AG10803 (cell line): ENCODE measurements around the gene SRGAP1.

Experiments
- DNase-seq: peaks from one replicate; pipeline ENCODE4 v3.0.0; 2010; ENCODE audit warnings: low read depth
- H3K4me3 ChIP-seq: 2 replicates; pipeline ENCODE4 v1.5.1; 2011; ENCODE audit warnings: mild to moderate bottlenecking, low read length, control low read depth
- TF ChIP-seq, protein P1 (sequence below): conservative IDR thresholded peaks from 2 replicates; pipeline ENCODE4 v1.5.1; 2011; ENCODE audit warnings: mild to moderate bottlenecking, low read length, control low read depth, inconsistent platforms

Gene SRGAP1

GRCh38 chr12:63917864-63918799, 73.6 kb downstream of the SRGAP1 start:
- DNase-seq: peak; percentile 99
- TF ChIP-seq, protein P1, sequence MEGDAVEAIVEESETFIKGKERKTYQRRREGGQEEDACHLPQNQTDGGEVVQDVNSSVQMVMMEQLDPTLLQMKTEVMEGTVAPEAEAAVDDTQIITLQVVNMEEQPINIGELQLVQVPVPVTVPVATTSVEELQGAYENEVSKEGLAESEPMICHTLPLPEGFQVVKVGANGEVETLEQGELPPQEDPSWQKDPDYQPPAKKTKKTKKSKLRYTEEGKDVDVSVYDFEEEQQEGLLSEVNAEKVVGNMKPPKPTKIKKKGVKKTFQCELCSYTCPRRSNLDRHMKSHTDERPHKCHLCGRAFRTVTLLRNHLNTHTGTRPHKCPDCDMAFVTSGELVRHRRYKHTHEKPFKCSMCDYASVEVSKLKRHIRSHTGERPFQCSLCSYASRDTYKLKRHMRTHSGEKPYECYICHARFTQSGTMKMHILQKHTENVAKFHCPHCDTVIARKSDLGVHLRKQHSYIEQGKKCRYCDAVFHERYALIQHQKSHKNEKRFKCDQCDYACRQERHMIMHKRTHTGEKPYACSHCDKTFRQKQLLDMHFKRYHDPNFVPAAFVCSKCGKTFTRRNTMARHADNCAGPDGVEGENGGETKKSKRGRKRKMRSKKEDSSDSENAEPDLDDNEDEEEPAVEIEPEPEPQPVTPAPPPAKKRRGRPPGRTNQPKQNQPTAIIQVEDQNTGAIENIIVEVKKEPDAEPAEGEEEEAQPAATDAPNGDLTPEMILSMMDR: no peak
- no peak overlapping the region for H3K4me3 ChIP-seq

GRCh38 chr12:63918800-63919300, 74.3 kb downstream of the SRGAP1 start:
- peak; percentile 90 for DNase-seq

DNA sequence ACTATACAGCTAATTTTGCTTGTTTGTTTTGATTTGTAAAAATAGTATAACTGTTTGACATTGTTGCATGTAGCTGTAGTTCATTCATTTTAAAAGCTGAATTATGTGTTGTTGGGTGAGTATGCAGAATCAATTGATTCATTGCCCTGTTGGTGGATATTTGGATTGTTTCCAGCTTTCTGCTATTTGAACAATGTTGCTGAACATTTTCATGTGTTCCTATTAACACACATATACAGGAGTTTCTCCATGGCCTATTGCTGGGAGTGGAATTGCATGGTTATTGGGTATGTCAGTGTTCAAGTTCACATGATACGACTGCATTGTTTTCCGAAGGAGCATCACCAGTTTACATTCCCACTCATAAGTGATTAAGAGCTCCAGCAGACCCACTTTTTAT, 75.3 kb downstream of the SRGAP1 start:
- TF ChIP-seq, protein P1: no peak
- no peak overlapping the region for H3K4me3 ChIP-seq
- DNase-seq: peak; percentile 70

More at GRCh38 chr12:63918800-63919300, 74.3 kb downstream of the SRGAP1 start:
- no peak overlapping the region for H3K4me3 ChIP-seq
- TF ChIP-seq, protein P1: no peak

DNA sequence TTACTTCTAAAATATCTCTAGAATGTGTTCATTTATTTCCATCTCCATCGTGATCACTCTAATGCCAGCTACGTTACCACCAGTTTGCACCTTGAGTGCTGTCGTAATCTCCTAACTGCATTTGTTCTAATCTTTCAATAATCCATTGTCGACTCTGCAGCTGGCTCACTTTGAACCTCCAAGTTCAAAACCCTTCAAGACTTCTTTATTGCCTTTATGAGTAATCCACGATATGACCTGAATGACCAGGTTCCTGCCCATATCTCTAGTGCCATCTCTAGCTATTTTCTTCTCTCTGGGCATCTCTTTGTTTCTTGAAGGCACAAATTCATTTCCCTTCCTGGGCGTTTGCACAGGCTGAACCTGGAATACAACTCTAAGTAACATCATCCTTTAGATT, 76.7 kb downstream of the SRGAP1 start:
- no peak for DNase-seq
- TF ChIP-seq, protein P1: no peak
- H3K4me3 ChIP-seq: no peak overlapping the region

DNA sequence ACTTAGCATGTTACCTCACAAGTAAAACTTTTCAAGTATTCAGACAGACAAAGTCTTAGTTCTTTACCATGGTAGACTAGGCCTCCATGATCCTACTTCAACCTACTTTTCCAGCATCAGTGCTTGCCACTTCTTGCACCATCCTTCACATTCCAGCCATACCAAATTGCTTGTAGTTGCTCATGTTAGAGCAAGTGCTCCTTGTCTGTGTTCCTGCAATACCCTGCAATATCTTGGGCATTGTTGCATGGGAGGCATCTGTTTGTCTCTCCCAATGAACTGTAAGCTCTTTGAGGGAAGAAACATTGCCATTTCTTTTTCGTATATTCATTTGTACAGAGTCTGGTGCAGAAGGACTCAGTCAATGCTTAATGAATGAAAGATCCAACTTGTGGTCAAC, 78.0 kb downstream of the SRGAP1 start:
- H3K4me3 ChIP-seq: no peak overlapping the region
- TF ChIP-seq, protein P1: no peak
- DNase-seq: peak; percentile 97

DNA sequence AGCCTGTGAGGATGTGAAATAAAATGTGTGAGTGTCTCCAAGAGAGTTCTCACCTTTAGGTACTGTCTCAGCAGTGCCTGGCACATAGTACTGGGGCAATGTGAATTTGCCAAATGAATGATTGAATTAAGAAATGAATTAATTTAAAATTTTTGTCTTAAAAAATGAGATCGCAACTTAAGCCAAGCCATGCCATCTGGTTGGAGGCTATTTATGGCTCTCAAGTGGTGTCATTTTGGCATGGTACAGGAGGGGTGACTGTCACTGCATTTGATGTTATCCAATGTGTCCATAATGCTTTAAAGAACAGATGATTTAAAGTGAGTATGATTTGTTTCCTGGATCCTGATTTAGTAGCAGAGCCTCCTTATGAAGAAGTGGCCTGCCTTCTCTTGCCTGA, 80.3 kb downstream of the SRGAP1 start:
- TF ChIP-seq, protein P1: no peak
- H3K4me3 ChIP-seq: no peak overlapping the region
- no peak for DNase-seq

DNA sequence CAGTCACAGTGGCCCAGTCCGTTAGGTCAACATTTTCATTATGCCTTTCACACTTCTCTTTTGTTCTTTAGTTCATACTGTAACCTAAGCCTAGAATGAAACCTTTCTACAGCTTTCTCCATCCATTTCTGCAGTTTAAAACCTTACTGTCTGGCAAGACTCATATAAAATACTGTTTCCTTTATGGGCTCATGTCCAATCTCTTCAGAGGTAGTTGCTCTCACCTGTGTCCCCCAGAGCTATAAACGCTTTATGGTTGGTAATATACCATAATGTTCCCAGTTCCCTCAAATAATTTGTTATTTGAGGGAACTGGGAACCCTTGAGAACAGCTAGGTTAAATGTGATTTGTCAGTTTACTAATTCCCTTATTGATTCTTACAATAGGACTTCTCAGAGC, 83.0 kb downstream of the SRGAP1 start:
- TF ChIP-seq, protein P1: no peak
- H3K4me3 ChIP-seq: no peak overlapping the region
- DNase-seq: no peak
